HEK293 (cell line): ENCODE data around the gene TRMU.

ENCODE experiments used
- BCL11A ChIP-seq: fragments of 450-650 bp; formaldehyde crosslinking; IDR thresholded peaks from 2 replicates; pipeline ENCODE4 v1.5.1; 2016; ENCODE audit warnings: low read depth, missing biosample characterization, missing genetic modification characterization
- HOXC10 ChIP-seq: sonication (generic); formaldehyde crosslinking; IDR thresholded peaks from 2 replicates; pipeline ENCODE4 v1.8.1; 2023; ENCODE audit warnings: mild to moderate bottlenecking, missing genetic modification reagents
- OSR2 ChIP-seq: fragments of 450-650 bp; formaldehyde crosslinking; IDR thresholded peaks from 2 replicates; pipeline ENCODE4 v1.5.1; 2016; ENCODE audit warnings: missing biosample characterization, missing genetic modification characterization
- WT1 ChIP-seq: fragments of 450-650 bp; formaldehyde crosslinking; IDR thresholded peaks from 2 replicates; pipeline ENCODE4 v1.5.1; 2016; ENCODE audit warnings: missing biosample characterization, missing genetic modification characterization
- ZBTB20 ChIP-seq: fragments of 450-650 bp; formaldehyde crosslinking; IDR thresholded peaks from 2 replicates; pipeline ENCODE4 v1.5.1; 2016; ENCODE audit warnings: missing biosample characterization, missing genetic modification characterization
- ZBTB8A ChIP-seq: fragments of 450-650 bp; formaldehyde crosslinking; IDR thresholded peaks from 2 replicates; pipeline ENCODE4 v1.5.1; 2016; ENCODE audit warnings: missing biosample characterization, missing genetic modification characterization
- ZNF140 ChIP-seq: fragments of 450-650 bp; formaldehyde crosslinking; IDR thresholded peaks from 2 replicates; pipeline ENCODE4 v1.5.1; 2016; ENCODE audit warnings: missing biosample characterization, missing genetic modification characterization
- ZNF174 ChIP-seq: fragments of 450-650 bp; formaldehyde crosslinking; IDR thresholded peaks from 2 replicates; pipeline ENCODE4 v1.5.0; 2017; ENCODE audit warnings: missing biosample characterization, mild to moderate bottlenecking, missing genetic modification characterization
- ZNF175 ChIP-seq: fragments of 450-650 bp; formaldehyde crosslinking; IDR thresholded peaks from 2 replicates; pipeline ENCODE4 v1.5.1; 2016; ENCODE audit warnings: missing biosample characterization, missing genetic modification characterization
- ZNF37A ChIP-seq: fragments of 450-650 bp; IDR thresholded peaks from 2 replicates; pipeline ENCODE4 v1.5.1; 2018; ENCODE audit warnings: missing biosample characterization, missing genetic modification characterization
- ZNF561 ChIP-seq: fragments of 450-650 bp; IDR thresholded peaks from 2 replicates; pipeline ENCODE4 v1.5.1; 2018; ENCODE audit warnings: missing biosample characterization, missing genetic modification characterization, borderline replicate concordance
- ZNF600 ChIP-seq: fragments of 450-650 bp; formaldehyde crosslinking; IDR thresholded peaks from 2 replicates; pipeline ENCODE4 v1.5.1; 2016; ENCODE audit warnings: missing biosample characterization, missing genetic modification characterization
- ZNF76 ChIP-seq: fragments of 450-650 bp; formaldehyde crosslinking; IDR thresholded peaks from 2 replicates; pipeline ENCODE4; 2016; ENCODE audit warnings: low read depth, missing biosample characterization, missing genetic modification characterization, borderline replicate concordance
- TF ChIP-seq, protein P1 (sequence below): fragments of 450-650 bp; formaldehyde crosslinking; IDR thresholded peaks from 2 replicates; pipeline ENCODE4 v1.5.1; 2016; ENCODE audit warnings: missing biosample characterization, missing genetic modification characterization
- TF ChIP-seq, protein P2 (sequence below): fragments of 450-650 bp; formaldehyde crosslinking; IDR thresholded peaks from 2 replicates; pipeline ENCODE4 v1.5.1; 2016; ENCODE audit warnings: missing biosample characterization, missing genetic modification characterization, borderline replicate concordance
- TF ChIP-seq, protein P3 (sequence below): fragments of 450-650 bp; formaldehyde crosslinking; IDR thresholded peaks from 2 replicates; pipeline ENCODE4 v1.5.1; 2016; ENCODE audit warnings: missing biosample characterization, missing genetic modification characterization, low read depth
- TF ChIP-seq, protein P4 (sequence below): fragments of 450-650 bp; formaldehyde crosslinking; IDR thresholded peaks from 2 replicates; pipeline ENCODE4 v1.5.1; 2016; ENCODE audit warnings: missing biosample characterization, missing genetic modification characterization
- TF ChIP-seq, protein P5 (sequence below): fragments of 450-650 bp; IDR thresholded peaks from 2 replicates; pipeline ENCODE4 v1.5.1; 2018; ENCODE audit warnings: missing biosample characterization, missing genetic modification characterization
- TF ChIP-seq, protein P6 (sequence below): fragments of 450-650 bp; formaldehyde crosslinking; IDR thresholded peaks from 2 replicates; pipeline ENCODE4 v1.5.1; 2016; ENCODE audit warnings: missing biosample characterization, missing genetic modification characterization

Gene TRMU

DNA sequence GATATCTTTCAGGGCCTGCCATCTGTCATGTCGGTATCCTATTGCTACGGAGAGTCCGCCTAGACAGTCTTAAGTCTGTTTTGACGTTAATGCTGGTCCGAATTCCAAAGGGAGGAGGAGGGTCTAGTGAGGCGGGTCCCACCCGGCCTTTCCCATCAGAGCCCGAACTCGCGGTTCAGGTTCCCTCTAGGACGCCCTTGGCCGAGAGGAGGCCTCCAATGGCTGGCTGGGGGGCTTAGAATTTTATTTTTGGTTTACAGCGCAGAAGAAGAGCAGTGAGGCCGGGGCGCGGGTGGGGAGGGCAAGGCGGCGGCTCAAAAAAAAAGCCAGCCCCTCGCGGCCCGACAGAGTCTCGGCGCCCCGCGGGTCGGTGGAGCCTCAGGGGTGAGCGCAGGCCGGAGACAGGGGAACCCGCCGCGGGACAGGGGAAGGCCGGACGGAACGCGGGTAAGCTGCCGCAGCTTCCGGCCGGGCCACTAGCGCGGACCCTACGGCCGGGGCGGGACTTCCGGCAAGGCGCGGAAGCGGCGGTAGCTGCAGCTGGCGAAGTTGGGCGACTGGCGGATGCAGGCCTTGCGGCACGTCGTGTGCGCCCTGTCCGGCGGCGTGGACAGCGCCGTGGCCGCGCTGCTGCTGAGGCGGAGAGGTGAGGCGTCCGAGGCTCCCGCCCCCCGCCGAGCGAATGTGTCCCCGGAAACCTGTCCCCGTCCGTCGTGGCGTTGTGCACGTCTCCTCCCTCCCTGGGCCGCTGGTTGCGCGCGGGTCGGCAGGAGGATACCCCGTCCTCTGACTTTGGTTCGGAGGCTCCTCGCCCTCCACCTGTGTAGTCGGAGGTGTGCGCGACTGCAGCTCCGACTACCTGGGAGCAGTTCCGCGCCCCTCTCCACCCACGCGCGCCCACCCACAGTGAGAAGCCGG is at the start of gene TRMU (continued):
- TF ChIP-seq, protein P1, sequence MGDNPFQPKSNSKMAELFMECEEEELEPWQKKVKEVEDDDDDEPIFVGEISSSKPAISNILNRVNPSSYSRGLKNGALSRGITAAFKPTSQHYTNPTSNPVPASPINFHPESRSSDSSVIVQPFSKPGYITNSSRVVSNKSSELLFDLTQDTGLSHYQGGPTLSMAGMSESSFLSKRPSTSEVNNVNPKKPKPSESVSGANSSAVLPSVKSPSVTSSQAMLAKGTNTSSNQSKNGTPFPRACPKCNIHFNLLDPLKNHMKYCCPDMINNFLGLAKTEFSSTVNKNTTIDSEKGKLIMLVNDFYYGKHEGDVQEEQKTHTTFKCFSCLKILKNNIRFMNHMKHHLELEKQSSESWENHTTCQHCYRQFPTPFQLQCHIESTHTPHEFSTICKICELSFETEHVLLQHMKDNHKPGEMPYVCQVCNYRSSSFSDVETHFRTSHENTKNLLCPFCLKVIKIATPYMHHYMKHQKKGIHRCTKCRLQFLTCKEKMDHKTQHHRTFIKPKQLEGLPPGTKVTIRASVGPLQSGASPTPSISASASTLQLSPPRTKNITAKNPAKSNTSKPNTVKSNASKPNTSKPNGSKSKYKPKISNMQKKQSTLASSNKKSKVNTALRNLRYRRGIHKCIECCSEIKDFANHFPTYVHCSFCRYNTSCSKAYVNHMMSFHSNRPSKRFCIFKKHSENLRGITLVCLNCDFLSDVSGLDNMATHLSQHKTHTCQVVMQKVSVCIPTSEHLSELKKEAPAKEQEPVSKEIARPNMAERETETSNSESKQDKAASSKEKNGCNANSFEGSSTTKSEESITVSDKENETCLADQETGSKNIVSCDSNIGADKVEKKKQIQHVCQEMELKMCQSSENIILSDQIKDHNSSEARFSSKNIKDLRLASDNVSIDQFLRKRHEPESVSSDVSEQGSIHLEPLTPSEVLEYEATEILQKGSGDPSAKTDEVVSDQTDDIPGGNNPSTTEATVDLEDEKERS: no peak
- TF ChIP-seq BCL11A (tag by site-specific recombination) (no peak), ZNF600 (tag by site-specific recombination) (no peak), ZNF175 (no peak), ZNF561 (tag by site-specific recombination) (0 out of 2 replicates have a peak, but pooled peaks have one; percentile 62), WT1 (tag by site-specific recombination) (no peak), ZBTB8A (tag by site-specific recombination) (peak; percentile 59), ZNF37A (tag by site-specific recombination) (no peak), ZNF174 (tag by site-specific recombination) (no peak), ZBTB20 (peak; percentile 73; the same call in 1 of the 2 replicates), ZNF76 (tag by site-specific recombination) (peak; percentile 81; the same call in 1 of the 2 replicates), OSR2 (tag by site-specific recombination) (peak; percentile 64), HOXC10 (CRISPR knock-in tag) (0 out of 2 replicates have a peak, but pooled peaks have one; percentile 56), ZNF140 (no peak)
- TF ChIP-seq, protein P2, sequence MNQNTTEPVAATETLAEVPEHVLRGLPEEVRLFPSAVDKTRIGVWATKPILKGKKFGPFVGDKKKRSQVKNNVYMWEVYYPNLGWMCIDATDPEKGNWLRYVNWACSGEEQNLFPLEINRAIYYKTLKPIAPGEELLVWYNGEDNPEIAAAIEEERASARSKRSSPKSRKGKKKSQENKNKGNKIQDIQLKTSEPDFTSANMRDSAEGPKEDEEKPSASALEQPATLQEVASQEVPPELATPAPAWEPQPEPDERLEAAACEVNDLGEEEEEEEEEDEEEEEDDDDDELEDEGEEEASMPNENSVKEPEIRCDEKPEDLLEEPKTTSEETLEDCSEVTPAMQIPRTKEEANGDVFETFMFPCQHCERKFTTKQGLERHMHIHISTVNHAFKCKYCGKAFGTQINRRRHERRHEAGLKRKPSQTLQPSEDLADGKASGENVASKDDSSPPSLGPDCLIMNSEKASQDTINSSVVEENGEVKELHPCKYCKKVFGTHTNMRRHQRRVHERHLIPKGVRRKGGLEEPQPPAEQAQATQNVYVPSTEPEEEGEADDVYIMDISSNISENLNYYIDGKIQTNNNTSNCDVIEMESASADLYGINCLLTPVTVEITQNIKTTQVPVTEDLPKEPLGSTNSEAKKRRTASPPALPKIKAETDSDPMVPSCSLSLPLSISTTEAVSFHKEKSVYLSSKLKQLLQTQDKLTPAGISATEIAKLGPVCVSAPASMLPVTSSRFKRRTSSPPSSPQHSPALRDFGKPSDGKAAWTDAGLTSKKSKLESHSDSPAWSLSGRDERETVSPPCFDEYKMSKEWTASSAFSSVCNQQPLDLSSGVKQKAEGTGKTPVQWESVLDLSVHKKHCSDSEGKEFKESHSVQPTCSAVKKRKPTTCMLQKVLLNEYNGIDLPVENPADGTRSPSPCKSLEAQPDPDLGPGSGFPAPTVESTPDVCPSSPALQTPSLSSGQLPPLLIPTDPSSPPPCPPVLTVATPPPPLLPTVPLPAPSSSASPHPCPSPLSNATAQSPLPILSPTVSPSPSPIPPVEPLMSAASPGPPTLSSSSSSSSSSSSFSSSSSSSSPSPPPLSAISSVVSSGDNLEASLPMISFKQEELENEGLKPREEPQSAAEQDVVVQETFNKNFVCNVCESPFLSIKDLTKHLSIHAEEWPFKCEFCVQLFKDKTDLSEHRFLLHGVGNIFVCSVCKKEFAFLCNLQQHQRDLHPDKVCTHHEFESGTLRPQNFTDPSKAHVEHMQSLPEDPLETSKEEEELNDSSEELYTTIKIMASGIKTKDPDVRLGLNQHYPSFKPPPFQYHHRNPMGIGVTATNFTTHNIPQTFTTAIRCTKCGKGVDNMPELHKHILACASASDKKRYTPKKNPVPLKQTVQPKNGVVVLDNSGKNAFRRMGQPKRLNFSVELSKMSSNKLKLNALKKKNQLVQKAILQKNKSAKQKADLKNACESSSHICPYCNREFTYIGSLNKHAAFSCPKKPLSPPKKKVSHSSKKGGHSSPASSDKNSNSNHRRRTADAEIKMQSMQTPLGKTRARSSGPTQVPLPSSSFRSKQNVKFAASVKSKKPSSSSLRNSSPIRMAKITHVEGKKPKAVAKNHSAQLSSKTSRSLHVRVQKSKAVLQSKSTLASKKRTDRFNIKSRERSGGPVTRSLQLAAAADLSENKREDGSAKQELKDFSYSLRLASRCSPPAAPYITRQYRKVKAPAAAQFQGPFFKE: no peak
- TF ChIP-seq, protein P3, sequence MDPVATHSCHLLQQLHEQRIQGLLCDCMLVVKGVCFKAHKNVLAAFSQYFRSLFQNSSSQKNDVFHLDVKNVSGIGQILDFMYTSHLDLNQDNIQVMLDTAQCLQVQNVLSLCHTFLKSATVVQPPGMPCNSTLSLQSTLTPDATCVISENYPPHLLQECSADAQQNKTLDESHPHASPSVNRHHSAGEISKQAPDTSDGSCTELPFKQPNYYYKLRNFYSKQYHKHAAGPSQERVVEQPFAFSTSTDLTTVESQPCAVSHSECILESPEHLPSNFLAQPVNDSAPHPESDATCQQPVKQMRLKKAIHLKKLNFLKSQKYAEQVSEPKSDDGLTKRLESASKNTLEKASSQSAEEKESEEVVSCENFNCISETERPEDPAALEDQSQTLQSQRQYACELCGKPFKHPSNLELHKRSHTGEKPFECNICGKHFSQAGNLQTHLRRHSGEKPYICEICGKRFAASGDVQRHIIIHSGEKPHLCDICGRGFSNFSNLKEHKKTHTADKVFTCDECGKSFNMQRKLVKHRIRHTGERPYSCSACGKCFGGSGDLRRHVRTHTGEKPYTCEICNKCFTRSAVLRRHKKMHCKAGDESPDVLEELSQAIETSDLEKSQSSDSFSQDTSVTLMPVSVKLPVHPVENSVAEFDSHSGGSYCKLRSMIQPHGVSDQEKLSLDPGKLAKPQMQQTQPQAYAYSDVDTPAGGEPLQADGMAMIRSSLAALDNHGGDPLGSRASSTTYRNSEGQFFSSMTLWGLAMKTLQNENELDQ (tag by site-specific recombination): no peak
- TF ChIP-seq, protein P4, sequence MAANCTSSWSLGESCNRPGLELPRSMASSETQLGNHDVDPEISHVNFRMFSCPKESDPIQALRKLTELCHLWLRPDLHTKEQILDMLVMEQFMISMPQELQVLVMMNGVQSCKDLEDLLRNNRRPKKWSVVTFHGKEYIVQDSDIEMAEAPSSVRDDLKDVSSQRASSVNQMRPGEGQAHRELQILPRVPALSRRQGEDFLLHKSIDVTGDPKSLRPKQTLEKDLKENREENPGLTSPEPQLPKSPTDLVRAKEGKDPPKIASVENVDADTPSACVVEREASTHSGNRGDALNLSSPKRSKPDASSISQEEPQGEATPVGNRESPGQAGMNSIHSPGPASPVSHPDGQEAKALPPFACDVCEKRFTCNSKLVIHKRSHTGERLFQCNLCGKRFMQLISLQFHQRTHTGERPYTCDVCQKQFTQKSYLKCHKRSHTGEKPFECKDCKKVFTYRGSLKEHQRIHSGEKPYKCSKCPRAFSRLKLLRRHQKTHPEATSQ: peak; percentile 65; the same call in 1 of the 2 replicates
- TF ChIP-seq, protein P5, sequence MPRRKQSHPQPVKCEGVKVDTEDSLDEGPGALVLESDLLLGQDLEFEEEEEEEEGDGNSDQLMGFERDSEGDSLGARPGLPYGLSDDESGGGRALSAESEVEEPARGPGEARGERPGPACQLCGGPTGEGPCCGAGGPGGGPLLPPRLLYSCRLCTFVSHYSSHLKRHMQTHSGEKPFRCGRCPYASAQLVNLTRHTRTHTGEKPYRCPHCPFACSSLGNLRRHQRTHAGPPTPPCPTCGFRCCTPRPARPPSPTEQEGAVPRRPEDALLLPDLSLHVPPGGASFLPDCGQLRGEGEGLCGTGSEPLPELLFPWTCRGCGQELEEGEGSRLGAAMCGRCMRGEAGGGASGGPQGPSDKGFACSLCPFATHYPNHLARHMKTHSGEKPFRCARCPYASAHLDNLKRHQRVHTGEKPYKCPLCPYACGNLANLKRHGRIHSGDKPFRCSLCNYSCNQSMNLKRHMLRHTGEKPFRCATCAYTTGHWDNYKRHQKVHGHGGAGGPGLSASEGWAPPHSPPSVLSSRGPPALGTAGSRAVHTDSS (tag by site-specific recombination): no peak
- TF ChIP-seq, protein P6, sequence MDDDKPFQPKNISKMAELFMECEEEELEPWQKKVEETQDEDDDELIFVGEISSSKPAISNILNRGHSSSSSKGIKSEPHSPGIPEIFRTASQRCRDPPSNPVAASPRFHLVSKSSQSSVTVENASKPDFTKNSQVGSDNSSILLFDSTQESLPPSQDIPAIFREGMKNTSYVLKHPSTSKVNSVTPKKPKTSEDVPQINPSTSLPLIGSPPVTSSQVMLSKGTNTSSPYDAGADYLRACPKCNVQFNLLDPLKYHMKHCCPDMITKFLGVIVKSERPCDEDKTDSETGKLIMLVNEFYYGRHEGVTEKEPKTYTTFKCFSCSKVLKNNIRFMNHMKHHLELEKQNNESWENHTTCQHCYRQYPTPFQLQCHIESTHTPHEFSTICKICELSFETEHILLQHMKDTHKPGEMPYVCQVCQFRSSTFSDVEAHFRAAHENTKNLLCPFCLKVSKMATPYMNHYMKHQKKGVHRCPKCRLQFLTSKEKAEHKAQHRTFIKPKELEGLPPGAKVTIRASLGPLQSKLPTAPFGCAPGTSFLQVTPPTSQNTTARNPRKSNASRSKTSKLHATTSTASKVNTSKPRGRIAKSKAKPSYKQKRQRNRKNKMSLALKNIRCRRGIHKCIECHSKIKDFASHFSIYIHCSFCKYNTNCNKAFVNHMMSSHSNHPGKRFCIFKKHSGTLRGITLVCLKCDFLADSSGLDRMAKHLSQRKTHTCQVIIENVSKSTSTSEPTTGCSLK (tag by site-specific recombination): no peak
